Kidney tubule cell (primary cell): ENCODE data around the gene GSTCD.

Experiments
- DNase-seq: peaks from one replicate; pipeline ENCODE4 v3.0.0-alpha.2; 2018; ENCODE audit warnings: low spot score

Gene GSTCD

DNA sequence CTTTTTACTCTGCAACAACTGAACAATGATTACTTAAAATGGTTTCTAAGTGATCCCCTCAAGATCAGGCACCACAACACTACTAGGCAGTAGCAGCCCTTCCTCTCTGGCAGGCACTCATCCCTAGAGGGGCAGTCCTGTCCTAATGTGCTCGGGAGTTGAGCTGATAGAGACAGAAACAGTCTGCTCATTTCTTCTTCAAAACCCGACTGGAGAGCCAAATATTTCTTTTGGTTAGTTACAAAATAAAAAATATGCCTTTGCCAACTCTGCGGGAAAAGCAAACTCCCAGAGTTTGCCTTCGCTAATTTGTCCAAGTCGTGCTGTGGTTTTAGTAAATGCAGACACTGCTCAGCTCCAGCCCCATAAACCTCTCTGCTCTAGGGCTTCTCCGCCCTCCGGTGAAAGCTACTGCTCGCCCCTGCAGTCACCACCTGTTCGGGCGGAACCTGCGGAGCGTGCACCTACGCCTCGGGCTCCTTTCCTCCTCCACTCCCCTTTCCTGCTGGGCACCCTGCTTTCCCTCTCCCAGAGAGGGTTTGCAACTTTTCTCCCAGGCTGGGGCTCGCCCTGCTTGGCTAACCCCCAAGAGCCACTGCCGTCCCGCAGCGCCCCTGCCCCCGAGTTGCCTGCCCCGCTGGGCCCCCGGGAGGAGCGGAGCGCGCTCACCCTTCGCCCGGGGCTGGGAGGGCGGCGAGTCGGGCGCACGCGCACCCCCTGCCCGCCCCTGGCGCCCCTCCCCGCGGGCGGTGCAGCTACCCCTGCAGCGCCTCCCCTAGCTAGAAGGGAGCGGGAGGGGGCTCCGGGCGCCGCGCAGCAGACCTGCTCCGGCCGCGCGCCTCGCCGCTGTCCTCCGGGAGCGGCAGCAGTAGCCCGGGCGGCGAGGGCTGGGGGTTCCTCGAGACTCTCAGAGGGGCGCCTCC lies 186.3 kb downstream of the GSTCD start, which contains the start of gene NPNT:
NPNT (plus strand) TSS at position 812 of the 923 bp plus-strand sequence. CDS start 182 bp downstream, outside the sequence.
- DNase-seq = peak; percentile 70

DNA sequence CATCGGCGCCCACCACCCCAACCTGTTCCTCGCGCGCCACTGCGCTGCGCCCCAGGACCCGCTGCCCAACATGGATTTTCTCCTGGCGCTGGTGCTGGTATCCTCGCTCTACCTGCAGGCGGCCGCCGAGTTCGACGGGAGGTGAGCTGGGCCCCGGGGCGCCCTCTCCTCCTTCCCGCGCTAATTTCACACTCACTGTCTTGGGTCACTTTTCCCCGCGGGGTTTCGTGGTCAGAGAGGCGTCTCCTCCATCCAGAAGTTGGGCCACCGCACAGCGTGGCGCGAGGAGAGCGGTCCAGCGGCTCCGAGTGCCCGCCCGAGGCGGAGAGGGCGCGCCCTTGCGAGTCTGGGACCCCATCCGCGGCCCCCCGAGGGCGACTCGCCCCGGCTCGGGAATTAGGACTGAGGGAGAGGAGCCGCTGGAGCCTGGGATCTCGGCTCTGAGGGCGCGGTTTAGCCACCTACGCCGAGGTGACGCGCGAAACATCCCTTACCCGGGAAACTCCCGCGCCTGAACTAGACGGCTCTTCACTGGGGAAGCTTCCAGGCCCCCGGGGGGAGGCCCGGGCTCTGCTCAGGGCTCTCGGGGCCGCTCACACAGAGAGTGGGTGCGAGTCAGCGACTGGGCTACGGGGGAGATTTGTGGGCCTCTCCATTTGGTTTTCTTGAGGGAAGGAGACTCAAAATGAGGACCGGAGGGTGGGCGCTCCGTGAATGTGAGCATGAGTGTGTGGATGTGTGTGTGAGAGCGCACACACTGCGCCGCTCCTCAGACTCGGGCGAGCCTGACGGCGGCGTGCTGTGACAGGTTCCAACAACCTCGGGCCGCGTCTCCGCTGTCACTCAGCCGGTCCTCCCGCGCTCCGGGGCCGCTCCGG lies 187.2 kb downstream of the GSTCD start:
- peak; percentile 62 for DNase-seq

DNA sequence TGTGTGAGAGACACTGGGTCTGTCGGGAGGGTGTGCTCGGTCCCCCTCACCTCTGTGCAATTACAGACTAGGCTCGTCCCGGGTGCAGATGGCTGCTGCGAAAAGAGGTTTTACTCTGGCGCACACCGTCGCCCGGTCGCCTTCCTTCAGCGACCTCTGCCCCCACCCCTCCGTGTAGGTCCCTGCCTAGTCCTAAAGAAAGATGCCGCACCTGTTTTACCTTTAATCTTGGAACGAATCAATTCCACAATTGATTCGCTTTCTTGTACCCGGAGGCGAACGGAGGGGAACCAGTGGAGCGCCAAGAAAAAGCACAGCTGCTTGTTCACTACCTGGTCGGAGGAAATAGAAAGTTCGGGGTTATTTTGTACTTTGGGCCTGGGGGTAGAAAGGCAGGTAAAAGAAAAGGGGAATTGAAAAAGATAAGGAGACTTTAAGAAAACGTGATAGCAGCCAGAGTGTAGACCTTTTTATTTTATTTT lies 187.9 kb downstream of the GSTCD start:
- peak; percentile 20 for DNase-seq
